Neural crest cell (in vitro differentiated cells): Measurements from ENCODE around the gene RANBP9. TPM values are rescaled to one million over a fixed set of nuclear protein-coding genes. Genes with fewer than 3 reads are reported as not detected.

Source experiments
- DNase-seq: peaks from one replicate; pipeline ENCODE4 v3.0.0; 2021; ENCODE audit warnings: low read depth, mixed read lengths, low spot score
- H3K27ac Mint-ChIP-seq: one replicate; pipeline ENCODE4 v1.8.0; 2021; ENCODE audit warnings: mild to moderate bottlenecking, mixed read lengths; ENCODE audit not compliant: unreplicated experiment
- H3K27me3 Mint-ChIP-seq: 2 replicates; pipeline ENCODE4 v1.8.0; 2021; ENCODE audit warnings: low read depth, mild to moderate bottlenecking, mixed read lengths
- H3K36me3 Mint-ChIP-seq: 2 replicates; pipeline ENCODE4 v1.8.0; 2021; ENCODE audit warnings: low read depth, mild to moderate bottlenecking, mixed read lengths
- H3K4me1 Mint-ChIP-seq: 2 replicates; pipeline ENCODE4 v1.8.0; 2021; ENCODE audit warnings: mixed read lengths
- H3K4me3 Mint-ChIP-seq: one replicate; pipeline ENCODE4 v1.8.0; 2021; ENCODE audit warnings: mild to moderate bottlenecking, mixed read lengths
- H3K9me3 Mint-ChIP-seq: 2 replicates; pipeline ENCODE4 v1.8.0; 2021; ENCODE audit warnings: mixed read lengths
- CTCF ChIP-seq: fragments of 200-600 bp; sonication (generic); conservative IDR thresholded peaks from 2 replicates; pipeline ENCODE4 v1.5.0; 2021; ENCODE audit warnings: antibody characterized with exemption, mild to moderate bottlenecking
- total RNA-seq: library from RNA; stranded (reverse); gene quantifications from 2 replicates; pipeline ENCODE4 v1.2.1, GENCODE V29; 2021

RANBP9 gene
- total RNA-seq, 1 donor from 2014 or later: 41.2 TPM

DNA sequence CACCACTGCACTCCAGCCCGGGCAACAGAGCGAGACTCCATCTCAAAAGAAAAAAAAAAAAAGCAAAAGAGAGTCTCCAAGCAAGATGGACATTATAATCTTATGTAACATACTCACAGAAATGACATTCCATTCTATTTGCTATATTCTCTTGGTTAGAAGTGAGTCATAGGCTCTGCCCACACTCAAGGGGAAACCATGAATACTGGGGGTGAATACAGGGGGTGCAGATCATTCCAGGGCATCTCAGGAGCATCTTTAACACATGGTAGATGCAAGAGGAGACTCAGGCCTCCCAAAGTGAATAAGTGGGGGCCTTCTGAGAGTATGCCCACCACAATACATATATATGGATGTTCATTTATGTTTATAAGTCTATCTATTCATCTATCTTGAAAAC is 18.3 kb upstream of the RANBP9 start:
- no peak for TF ChIP-seq CTCF
- H3K27me3 Mint-ChIP-seq: no peaks in the 10 kb centered on the region
- no peak for DNase-seq
- H3K36me3 Mint-ChIP-seq: no peaks in the 10 kb centered on the region
- no peaks in the 10 kb centered on the region for H3K9me3 Mint-ChIP-seq
- peaks cover 8% of the 10 kb centered on the region for H3K4me1 Mint-ChIP-seq
- H3K4me3 Mint-ChIP-seq: no peak overlapping the region
- no peak overlapping the region for H3K27ac Mint-ChIP-seq

DNA sequence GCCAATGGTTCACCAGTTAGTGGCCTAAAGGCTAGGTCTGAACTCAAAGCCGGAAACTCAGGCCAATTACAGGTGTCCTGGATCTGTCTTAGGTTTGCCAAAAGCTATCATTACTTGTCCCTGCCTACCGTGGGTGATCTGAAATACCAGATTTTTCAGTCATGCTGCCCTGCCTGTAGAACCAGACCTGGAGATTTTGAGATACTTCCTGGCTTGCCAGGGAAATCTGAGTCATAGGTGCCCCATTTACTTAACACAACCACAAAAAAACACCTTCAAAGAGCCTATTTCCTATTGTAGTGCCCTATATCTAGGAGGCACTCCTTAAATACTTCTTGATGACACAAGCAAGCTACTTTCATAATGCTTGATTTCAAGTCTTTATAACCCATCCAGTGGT is 13.9 kb upstream of the RANBP9 start:
- Mint-ChIP-seq H3K4me1 (no peaks in the 10 kb centered on the region), H3K27ac (peak overlapping the region; percentile 65), H3K4me3 (no peak overlapping the region), H3K9me3 (no peaks in the 10 kb centered on the region), H3K36me3 (no peaks in the 10 kb centered on the region), H3K27me3 (no peaks in the 10 kb centered on the region)
- no peak for DNase-seq
- no peak for TF ChIP-seq CTCF

GRCh38 chr6:13725052-13725451 is 13.4 kb upstream of the RANBP9 start:
- DNase-seq: no peak
- Mint-ChIP-seq H3K27ac (no peak overlapping the region), H3K9me3 (no peaks in the 10 kb centered on the region), H3K4me1 (no peaks in the 10 kb centered on the region), H3K27me3 (no peaks in the 10 kb centered on the region), H3K4me3 (no peak overlapping the region), H3K36me3 (no peaks in the 10 kb centered on the region)
- no peak for TF ChIP-seq CTCF

GRCh38 chr6:13724182-13724581 is 12.5 kb upstream of the RANBP9 start:
- H3K27ac Mint-ChIP-seq: no peak overlapping the region
- no peaks in the 10 kb centered on the region for H3K9me3 Mint-ChIP-seq
- H3K36me3 Mint-ChIP-seq: no peaks in the 10 kb centered on the region
- TF ChIP-seq CTCF: no peak
- no peaks in the 10 kb centered on the region for H3K4me1 Mint-ChIP-seq
- no peaks in the 10 kb centered on the region for H3K27me3 Mint-ChIP-seq
- H3K4me3 Mint-ChIP-seq: no peak overlapping the region
- no peak for DNase-seq

GRCh38 chr6:13722880-13723279 is 11.2 kb upstream of the RANBP9 start:
- no peak overlapping the region for H3K27ac Mint-ChIP-seq
- no peaks in the 10 kb centered on the region for H3K4me1 Mint-ChIP-seq
- H3K27me3 Mint-ChIP-seq: no peaks in the 10 kb centered on the region
- peaks cover 2% of the 10 kb centered on the region for H3K36me3 Mint-ChIP-seq
- DNase-seq: no peak
- H3K4me3 Mint-ChIP-seq: no peak overlapping the region
- TF ChIP-seq CTCF: no peak
- no peaks in the 10 kb centered on the region for H3K9me3 Mint-ChIP-seq

- TF ChIP-seq CTCF: no peak
- Mint-ChIP-seq H3K4me3 (no peak overlapping the region), H3K36me3 (peaks cover 12% of the 10 kb centered on the region)
Measured at GRCh38 chr6:13718123-13718458, 6.5 kb upstream of the RANBP9 start.

More at GRCh38 chr6:13718123-13718458, 6.5 kb upstream of the RANBP9 start:
- Mint-ChIP-seq H3K9me3 (peaks cover 7% of the 10 kb centered on the region), H3K27me3 (no peaks in the 10 kb centered on the region), H3K4me1 (no peaks in the 10 kb centered on the region), H3K27ac (no peak overlapping the region)
- no peak for DNase-seq
